CD8-positive, alpha-beta memory T cell (primary cell): ENCODE data around the gene SMIM3. TPM values are rescaled to one million over a fixed set of nuclear protein-coding genes. Genes with fewer than 3 reads are reported as not detected.
"Not testable (repeated sequence)": the region's sequence is repeated elsewhere in the genome, so short reads cannot be mapped to it uniquely, and the experiment has no call there.

ENCODE experiments used
- CTCF ChIA-PET: fragments of 350-600 bp; sonication (Branson Sonifier 250); formaldehyde crosslinking; loops from one replicate; lab custom pipeline; 2021; ENCODE audit warnings: antibody characterized with exemption; lab: Charles Lee
- POLR2A ChIA-PET: fragments of 350-600 bp; sonication (Branson Sonifier 250); formaldehyde crosslinking; loops from one replicate; lab custom pipeline; 2021; ENCODE audit warnings: antibody characterized with exemption; lab: Charles Lee
- DNase-seq, 5 donors: peaks; one replicate each; pipeline versions ENCODE4 v3.0.0 to v3.0.0-alpha.2; 2020 to 2022; ENCODE audit warnings: mixed read lengths in 1 of 5
- H3K27ac ChIP-seq: one replicate; pipeline ENCODE4 v1.7.0; 2013; ENCODE audit warnings: low read depth, mild to moderate bottlenecking, low read length, moderate library complexity
- H3K27me3 ChIP-seq: 2 replicates; pipeline ENCODE4 v1.7.0; 2013; ENCODE audit warnings: low read length, mild to moderate bottlenecking; ENCODE audit not compliant: insufficient read depth, poor library complexity, severe bottlenecking
- H3K36me3 ChIP-seq: 2 replicates; pipeline ENCODE4 v1.7.0; 2013; ENCODE audit warnings: mild to moderate bottlenecking, low read length, moderate library complexity; ENCODE audit not compliant: insufficient read depth
- H3K4me1 ChIP-seq: 2 replicates; pipeline ENCODE4 v1.7.0; 2013; ENCODE audit warnings: mild to moderate bottlenecking, low read length, moderate library complexity; ENCODE audit not compliant: insufficient read depth
- H3K4me3 ChIP-seq: 2 replicates; pipeline ENCODE4 v1.7.0; 2013; ENCODE audit warnings: mild to moderate bottlenecking, low read length
- H3K9me3 ChIP-seq: 2 replicates; pipeline ENCODE4 v1.7.0; 2013; ENCODE audit warnings: mild to moderate bottlenecking, low read length
- H3K27ac Mint-ChIP-seq, 8 donors: one replicate each; pipeline ENCODE4 v1.8.0; 2020 to 2021; ENCODE audit warnings: mixed read lengths in 8 of 8, mild to moderate bottlenecking in 6 of 8, inconsistent platforms in 3 of 8, moderate library complexity in 3 of 8
- H3K27me3 Mint-ChIP-seq, 2 donors: one replicate each; pipeline ENCODE4 v1.8.0; 2020 to 2021; ENCODE audit warnings: mixed read lengths in 2 of 2, mild to moderate bottlenecking in 1 of 2, moderate library complexity in 1 of 2
- H3K36me3 Mint-ChIP-seq, 3 donors: one replicate each; pipeline ENCODE4 v1.8.0; 2020 to 2021; ENCODE audit warnings: mixed read lengths in 3 of 3, inconsistent platforms in 1 of 3, mild to moderate bottlenecking in 1 of 3
- H3K4me1 Mint-ChIP-seq, 3 donors: one replicate each; pipeline ENCODE4 v1.8.0; 2020 to 2021; ENCODE audit warnings: mixed read lengths in 3 of 3, inconsistent platforms in 1 of 3, mild to moderate bottlenecking in 1 of 3
- H3K4me3 Mint-ChIP-seq, 7 donors: one replicate each; pipeline ENCODE4 v1.8.0; 2020 to 2021; ENCODE audit warnings: mixed read lengths in 7 of 7, mild to moderate bottlenecking in 6 of 7, moderate library complexity in 4 of 7, inconsistent platforms in 2 of 7
- H3K9me3 Mint-ChIP-seq, 5 donors: one replicate each; pipeline ENCODE4 v1.8.0; 2020 to 2022; ENCODE audit warnings: mixed read lengths in 5 of 5, mild to moderate bottlenecking in 3 of 5, moderate library complexity in 2 of 5, inconsistent platforms in 1 of 5
- polyA plus RNA-seq: library from polyadenylated mRNA; unstranded; fragments of 300-500 nt; fragmentation: Illumina TruSeq; gene quantifications from one replicate; pipeline ENCODE4 v1.2.3, GENCODE V29; 2021
- total RNA-seq, 2 experiments: library from RNA; stranded (reverse); gene quantifications; one replicate each; pipeline ENCODE4 v1.2.3, GENCODE V29; 2021

Gene SMIM3
- total and polyA plus RNA-seq, 3 experiments from 2014 or later: 11.8 to 20.8 (median 12.7) TPM

DNA sequence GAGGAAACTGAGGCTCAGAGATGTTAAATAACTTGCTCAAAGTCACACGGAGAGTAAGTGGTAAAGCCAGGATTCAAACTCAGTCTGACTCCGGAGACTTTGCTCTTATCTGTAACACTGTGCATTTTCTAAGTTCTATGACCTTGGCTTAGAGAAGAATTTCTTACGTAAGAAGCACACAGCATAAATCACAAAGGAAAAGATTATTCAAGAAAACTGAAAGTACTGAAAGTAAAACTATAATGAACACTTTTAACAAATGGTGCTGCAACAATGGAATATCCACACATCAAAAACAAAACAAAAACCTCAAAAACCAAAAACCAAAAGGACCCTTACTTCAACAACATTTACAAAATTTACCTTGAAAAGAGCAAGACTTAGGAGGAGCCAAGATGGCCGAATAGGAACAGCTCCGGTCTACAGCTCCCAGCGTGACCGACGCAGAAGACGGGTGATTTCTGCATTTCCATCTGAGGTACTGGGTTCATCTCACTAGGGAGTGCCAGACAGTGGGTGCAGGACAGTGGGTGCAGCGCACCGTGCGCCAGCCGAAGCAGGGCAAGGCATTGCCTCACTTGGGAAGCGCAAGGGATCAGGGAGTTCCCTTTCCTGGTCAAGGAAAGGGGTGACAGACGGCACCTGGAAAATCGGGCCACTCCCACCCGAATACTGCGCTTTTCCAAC, 36.0 kb upstream of the SMIM3 start:
- H3K27me3 ChIP-seq, H3K9me3 ChIP-seq, POLR2A ChIA-PET, H3K4me3 ChIP-seq, H3K27me3 Mint-ChIP-seq, DNase-seq, H3K27ac ChIP-seq, H3K9me3 Mint-ChIP-seq, H3K36me3 ChIP-seq: not testable (repeated sequence)
- H3K27ac Mint-ChIP-seq: peak overlapping the region in 6 of 8 donors; percentile 15 to 83 (median 35)
- CTCF ChIA-PET: interaction anchor here (1.3 kb wide), 1 partner anchor 36 kb away, joined by 4 read pairs; the partner anchor contains the start of gene SMIM3
- H3K4me3 Mint-ChIP-seq: peak overlapping the region in 3 of 7 donors; percentile 6 to 46 (median 9)
- peaks cover 16% of the 10 kb centered on the region for H3K4me1 ChIP-seq
- H3K4me1 Mint-ChIP-seq: peaks cover 43 to 76% (median 75%) of the 10 kb centered on the region in 3 donors
- H3K36me3 Mint-ChIP-seq: peaks cover 3 to 52% (median 20%) of the 10 kb centered on the region in 3 donors

- H3K4me3 ChIP-seq, POLR2A ChIA-PET, H3K27me3 ChIP-seq, H3K27ac ChIP-seq, DNase-seq, H3K27me3 Mint-ChIP-seq, H3K9me3 Mint-ChIP-seq, H3K27ac Mint-ChIP-seq, CTCF ChIA-PET, H3K36me3 ChIP-seq, H3K9me3 ChIP-seq: not testable (repeated sequence)
- H3K4me3 Mint-ChIP-seq: peak overlapping the region in 1 of 7 donors; percentile 9
- peaks cover 0 to 49% (median 19%) of the 10 kb centered on the region in 3 donors for H3K36me3 Mint-ChIP-seq
- H3K4me1 Mint-ChIP-seq: peaks cover 40 to 71% (median 69%) of the 10 kb centered on the region in 3 donors
- H3K4me1 ChIP-seq: peaks cover 11% of the 10 kb centered on the region
Observed at GRCh38 chr5:150743142-150743488, 35.4 kb upstream of the SMIM3 start.

- Histone ChIP-seq H3K9me3 (no peaks in the 10 kb centered on the region), H3K27me3 (no peaks in the 10 kb centered on the region), H3K36me3 (peaks cover 33% of the 10 kb centered on the region), H3K27ac (no peak overlapping the region), H3K4me3 (no peak overlapping the region), H3K4me1 (peaks cover 18% of the 10 kb centered on the region)
- POLR2A ChIA-PET: no interaction called here
- Mint-ChIP-seq H3K9me3 (no peaks in the 10 kb centered on the region), H3K4me3 (no peak overlapping the region), H3K27ac (peak overlapping the region in 2 of 8 donors; percentile 43 to 62), H3K27me3 (no peaks in the 10 kb centered on the region), H3K4me1 (peaks cover 47 to 66% (median 60%) of the 10 kb centered on the region in 3 donors), H3K36me3 (peaks cover 17 to 59% (median 22%) of the 10 kb centered on the region in 3 donors)
- DNase-seq: no peak
- CTCF ChIA-PET: interaction anchor here (1.1 to 1.4 kb wide), 2 partner anchors 28 to 32 kb away, joined by 3 read pairs; partner anchors contain the start of gene SMIM3
Observed at GRCh38 chr5:150750469-150750868, 28.1 kb upstream of the SMIM3 start.

DNA sequence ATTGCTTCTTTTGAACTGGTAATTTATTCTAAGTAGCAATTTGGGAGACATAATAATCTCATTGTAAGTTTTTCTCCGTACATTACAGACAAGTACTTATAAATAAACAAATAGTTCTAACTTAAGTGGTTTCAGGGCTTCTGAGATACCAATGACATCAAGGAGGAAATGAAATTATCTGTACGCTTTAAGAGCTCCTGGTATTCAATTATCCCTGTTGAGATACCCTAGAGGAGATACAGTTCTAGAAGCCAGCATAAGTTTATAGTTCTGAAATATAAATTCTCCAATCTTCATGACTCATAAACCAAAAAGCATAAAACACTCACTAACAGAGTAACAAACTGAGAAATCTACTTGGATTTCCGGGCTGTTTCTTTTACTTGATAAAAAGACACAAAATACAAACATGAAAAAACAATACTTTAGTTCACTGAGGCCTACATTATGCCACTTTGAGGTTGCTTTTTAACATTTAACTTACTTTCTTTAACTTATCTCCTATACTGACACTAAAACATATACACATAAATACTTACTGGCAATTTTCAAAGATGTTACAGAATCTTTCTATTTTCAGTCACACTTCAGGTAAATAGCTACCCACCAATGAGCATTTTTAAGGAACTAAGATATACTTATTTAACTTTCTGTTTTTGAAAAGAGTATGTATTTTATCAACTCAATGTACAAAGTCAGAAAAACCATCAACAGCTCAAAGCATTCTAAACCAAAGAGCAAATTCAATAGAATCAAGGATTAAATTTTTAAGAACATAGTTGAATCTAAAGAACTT, 27.3 kb upstream of the SMIM3 start:
- H3K27ac ChIP-seq: no peak overlapping the region
- DNase-seq: no peak
- POLR2A ChIA-PET: no interaction called here
- Mint-ChIP-seq H3K4me3 (no peak overlapping the region), H3K4me1 (peaks cover 45 to 69% (median 58%) of the 10 kb centered on the region in 3 donors), H3K36me3 (peaks cover 20 to 67% (median 22%) of the 10 kb centered on the region in 3 donors), H3K9me3 (no peaks in the 10 kb centered on the region), H3K27ac (peak overlapping the region in 5 of 8 donors; percentile 21 to 78 (median 39)), H3K27me3 (no peaks in the 10 kb centered on the region)
- no peaks in the 10 kb centered on the region for H3K9me3 ChIP-seq
- H3K36me3 ChIP-seq: peaks cover 37% of the 10 kb centered on the region
- no peaks in the 10 kb centered on the region for H3K27me3 ChIP-seq
- CTCF ChIA-PET: interaction anchor here (1.4 kb wide), 1 partner anchor 32 kb away, joined by 3 read pairs; no protein-coding TSS in a partner anchor
- peaks cover 21% of the 10 kb centered on the region for H3K4me1 ChIP-seq
- H3K4me3 ChIP-seq: no peak overlapping the region

GRCh38 chr5:150753463-150753862, 25.1 kb upstream of the SMIM3 start:
- Histone ChIP-seq H3K27me3 (no peaks in the 10 kb centered on the region), H3K4me1 (peaks cover 36% of the 10 kb centered on the region), H3K36me3 (peaks cover 37% of the 10 kb centered on the region), H3K9me3 (no peaks in the 10 kb centered on the region), H3K4me3 (no peak overlapping the region), H3K27ac (no peak overlapping the region)
- CTCF ChIA-PET: no interaction called here
- Mint-ChIP-seq H3K27ac (peak overlapping the region in 5 of 8 donors; percentile 18 to 75 (median 63)), H3K36me3 (peaks cover 20 to 71% (median 22%) of the 10 kb centered on the region in 3 donors), H3K4me3 (no peak overlapping the region), H3K9me3 (no peaks in the 10 kb centered on the region), H3K4me1 (peaks cover 53 to 76% (median 53%) of the 10 kb centered on the region in 3 donors), H3K27me3 (no peaks in the 10 kb centered on the region)
- no peak for DNase-seq
- POLR2A ChIA-PET: no interaction called here

- Mint-ChIP-seq H3K9me3 (no peaks in the 10 kb centered on the region), H3K36me3 (peaks cover 20 to 70% (median 22%) of the 10 kb centered on the region in 3 donors), H3K4me3 (no peak overlapping the region), H3K27me3 (no peaks in the 10 kb centered on the region), H3K27ac (peak overlapping the region in 3 of 8 donors; percentile 27 to 74 (median 63)), H3K4me1 (peaks cover 52 to 75% (median 52%) of the 10 kb centered on the region in 3 donors)
- H3K27ac ChIP-seq: no peak overlapping the region
- no peaks in the 10 kb centered on the region for H3K9me3 ChIP-seq
- H3K4me3 ChIP-seq: no peak overlapping the region
- no peak for DNase-seq
- H3K27me3 ChIP-seq: no peaks in the 10 kb centered on the region
- H3K36me3 ChIP-seq: peaks cover 37% of the 10 kb centered on the region
- ChIA-PET CTCF (no interaction called here), POLR2A (no interaction called here)
- peaks cover 36% of the 10 kb centered on the region for H3K4me1 ChIP-seq
Observed at GRCh38 chr5:150753863-150754262, 24.7 kb upstream of the SMIM3 start.

- no peak for DNase-seq
- no peaks in the 10 kb centered on the region for H3K27me3 Mint-ChIP-seq
- no peak overlapping the region for H3K4me3 ChIP-seq
- H3K4me1 ChIP-seq: peaks cover 34% of the 10 kb centered on the region
- no peaks in the 10 kb centered on the region for H3K9me3 ChIP-seq
- H3K27ac Mint-ChIP-seq: peak overlapping the region in 6 of 8 donors; percentile 55 to 92 (median 81)
- H3K4me3 Mint-ChIP-seq: peak overlapping the region in 6 of 7 donors; percentile 1 to 69 (median 44)
- H3K36me3 Mint-ChIP-seq: peaks cover 10 to 48% (median 20%) of the 10 kb centered on the region in 3 donors
- H3K27me3 ChIP-seq: no peaks in the 10 kb centered on the region
- H3K4me1 Mint-ChIP-seq: peaks cover 28 to 48% (median 38%) of the 10 kb centered on the region in 3 donors
- H3K36me3 ChIP-seq: peaks cover 34% of the 10 kb centered on the region
- ChIA-PET CTCF (interaction anchor here (1.7 to 6.1 kb wide), 3 partner anchors 21 to 90 kb away, joined by 5 to 41 read pairs (median 10); partner anchors contain the start of genes RBM22 and SMIM3), POLR2A (interaction anchor here (0.7 to 2.8 kb wide), 3 partner anchors 57 to 1930 kb away, joined by 3 to 26 read pairs (median 4); partner anchors contain the start of gene RBM22)
- no peaks in the 10 kb centered on the region for H3K9me3 Mint-ChIP-seq
- peak overlapping the region; percentile 97 for H3K27ac ChIP-seq
Observed at GRCh38 chr5:150757087-150757649, 21.4 kb upstream of the SMIM3 start.
